NCI-H82 treated with DMSO at 0.1 percent for 48 hours (cell line): Measurements from ENCODE around the gene SIRPB2.
"Not testable (repeated sequence)": the region's sequence is repeated elsewhere in the genome, so short reads cannot be mapped to it uniquely, and the experiment has no call there.

ENCODE experiments used
- DNase-seq: peaks from one replicate; lab custom pipeline; 2025; ENCODE audit not compliant: unreplicated experiment; lab: John Stamatoyannopoulos, UW

The SIRPB2 gene

DNA sequence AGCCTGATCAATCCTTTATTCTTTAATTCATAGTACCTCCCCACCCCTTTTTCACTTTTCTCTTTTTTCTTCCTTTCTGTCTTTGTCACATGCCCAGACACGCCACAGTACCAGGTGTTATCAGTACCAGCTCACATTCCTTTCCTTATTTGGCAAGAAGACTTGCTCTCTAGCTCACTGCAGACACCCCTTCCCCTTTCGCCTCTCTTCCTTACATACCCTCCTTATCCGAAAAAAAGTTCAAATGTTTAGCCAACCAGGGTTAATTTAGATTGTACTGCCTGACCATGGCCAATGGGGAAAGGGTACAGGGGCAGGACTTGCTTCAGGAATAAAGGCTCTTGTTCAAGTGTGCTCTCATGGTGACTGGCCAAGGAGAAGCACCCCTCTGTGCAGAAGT is 9.3 kb upstream of the SIRPB2 start:
- DNase-seq = no peak

DNA sequence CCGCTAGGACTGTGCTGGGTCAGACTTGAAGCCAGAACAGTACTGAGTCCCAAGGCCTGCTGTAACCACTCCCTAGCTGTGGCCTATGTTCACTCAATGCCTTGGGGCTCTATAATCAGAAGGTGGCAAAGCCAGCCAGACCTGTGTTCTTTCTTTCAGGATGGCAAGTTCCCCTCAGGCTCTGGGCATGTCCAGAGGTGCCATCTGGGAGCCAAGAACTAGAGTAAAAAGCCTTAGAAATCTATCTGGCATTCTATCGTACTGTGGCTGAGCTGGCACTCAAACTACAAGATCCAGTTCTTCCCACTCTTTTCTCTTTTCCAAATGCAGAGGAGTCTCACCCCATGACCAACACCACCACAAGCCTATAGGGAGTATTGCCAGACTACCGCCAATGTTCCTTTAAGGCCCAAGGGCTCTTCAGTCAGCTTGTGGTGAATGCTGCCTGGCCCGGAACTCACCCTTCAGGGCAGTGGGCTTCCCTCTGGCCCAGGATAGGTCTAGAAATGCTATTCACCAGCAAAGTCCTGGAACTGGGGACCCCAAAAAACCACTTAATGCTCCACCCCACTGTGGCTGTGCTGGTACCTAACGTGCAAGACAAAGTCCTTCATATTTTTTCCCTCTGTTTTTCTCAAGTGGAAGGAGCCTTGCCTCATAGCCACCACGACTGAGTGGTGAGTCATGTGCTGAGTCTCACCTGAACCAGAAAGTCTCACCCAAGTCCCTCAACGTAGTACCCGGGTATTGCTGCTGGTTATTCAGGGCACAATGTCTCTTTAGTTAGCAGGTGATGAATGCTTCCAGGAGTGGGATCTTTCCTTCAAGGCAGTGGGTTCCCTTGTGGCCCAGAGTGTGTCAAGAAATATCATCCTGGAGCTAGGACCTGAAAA is 8.6 kb upstream of the SIRPB2 start:
- no peak for DNase-seq

DNA sequence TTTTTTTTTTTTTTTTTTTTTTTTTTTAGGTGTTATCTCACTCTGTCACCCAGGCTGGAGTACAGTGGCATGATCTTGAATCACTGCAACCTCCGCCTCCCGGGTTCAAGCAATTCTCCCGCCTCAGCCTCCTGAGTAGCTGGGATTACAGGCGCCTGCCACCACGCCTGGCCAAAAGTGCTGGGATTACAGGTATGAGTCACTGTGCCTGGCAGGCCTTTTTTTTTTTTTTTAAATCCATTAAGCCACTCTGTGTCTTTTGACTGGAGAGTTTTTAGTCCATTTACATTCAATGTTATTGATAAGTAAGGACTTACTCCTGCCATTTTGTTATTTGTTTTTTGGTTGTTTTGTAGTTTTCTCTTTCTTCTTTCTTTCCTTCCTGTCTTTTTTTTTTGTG is 6.2 kb upstream of the SIRPB2 start:
- DNase-seq = not testable (repeated sequence)

DNA sequence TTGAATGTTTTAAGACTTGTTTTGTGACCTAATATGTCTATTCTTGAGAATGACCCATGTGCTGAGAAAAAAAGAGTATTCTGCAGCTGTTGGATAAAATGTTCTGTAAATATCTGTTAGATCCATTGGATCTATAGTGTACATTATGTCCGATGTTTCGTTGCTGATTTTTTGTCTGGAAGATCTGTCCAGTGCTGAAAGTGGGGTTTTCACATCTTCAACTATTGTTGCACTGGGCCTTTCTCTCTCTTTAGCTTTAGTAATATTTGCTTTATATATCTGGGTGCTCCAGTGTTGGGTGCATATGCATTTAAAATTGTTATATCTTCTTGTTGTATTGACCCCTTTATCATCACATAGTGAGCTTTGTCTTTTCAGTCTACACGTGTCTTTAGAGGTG is 5.7 kb upstream of the SIRPB2 start:
- no peak for DNase-seq

DNA sequence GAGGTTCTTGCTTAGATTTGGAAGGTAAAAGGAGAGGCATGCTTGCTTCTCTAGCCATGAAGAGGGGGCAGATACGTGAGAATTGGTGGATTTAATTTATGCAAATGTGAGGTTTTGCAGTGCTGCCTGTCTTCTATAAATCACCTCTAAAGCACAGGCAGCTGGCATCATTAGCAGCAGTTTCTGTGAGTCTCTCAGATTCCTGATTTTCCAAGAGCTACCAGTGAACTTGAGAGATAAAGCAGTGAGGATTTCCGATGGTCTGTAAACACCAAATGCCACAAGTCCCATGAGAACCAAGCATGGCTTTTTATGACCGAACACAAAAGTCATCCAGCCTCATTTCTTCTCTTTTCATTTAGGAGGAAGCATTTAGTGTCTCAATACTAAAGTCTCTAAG is 3.2 kb upstream of the SIRPB2 start:
- DNase-seq = no peak

DNA sequence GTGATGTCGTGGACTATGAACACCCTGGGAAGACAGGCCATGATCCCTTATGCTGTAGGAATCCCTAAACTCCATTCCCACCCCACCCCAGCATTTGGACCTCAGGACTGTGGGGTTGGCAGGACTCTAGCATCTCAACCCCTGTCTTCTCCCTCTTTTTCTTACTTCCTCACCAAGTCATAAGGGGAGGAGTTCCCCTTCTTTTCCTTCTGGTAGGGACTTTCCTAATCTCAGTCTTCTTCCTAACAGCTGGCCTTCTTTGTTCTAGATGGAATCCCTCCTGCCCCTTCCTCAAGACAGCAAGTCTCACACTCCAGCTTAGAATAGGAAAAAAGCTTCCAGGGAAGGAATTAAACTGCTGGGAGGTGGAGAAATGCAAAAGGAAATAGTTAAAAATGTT is 2.3 kb upstream of the SIRPB2 start:
- DNase-seq = no peak

DNA sequence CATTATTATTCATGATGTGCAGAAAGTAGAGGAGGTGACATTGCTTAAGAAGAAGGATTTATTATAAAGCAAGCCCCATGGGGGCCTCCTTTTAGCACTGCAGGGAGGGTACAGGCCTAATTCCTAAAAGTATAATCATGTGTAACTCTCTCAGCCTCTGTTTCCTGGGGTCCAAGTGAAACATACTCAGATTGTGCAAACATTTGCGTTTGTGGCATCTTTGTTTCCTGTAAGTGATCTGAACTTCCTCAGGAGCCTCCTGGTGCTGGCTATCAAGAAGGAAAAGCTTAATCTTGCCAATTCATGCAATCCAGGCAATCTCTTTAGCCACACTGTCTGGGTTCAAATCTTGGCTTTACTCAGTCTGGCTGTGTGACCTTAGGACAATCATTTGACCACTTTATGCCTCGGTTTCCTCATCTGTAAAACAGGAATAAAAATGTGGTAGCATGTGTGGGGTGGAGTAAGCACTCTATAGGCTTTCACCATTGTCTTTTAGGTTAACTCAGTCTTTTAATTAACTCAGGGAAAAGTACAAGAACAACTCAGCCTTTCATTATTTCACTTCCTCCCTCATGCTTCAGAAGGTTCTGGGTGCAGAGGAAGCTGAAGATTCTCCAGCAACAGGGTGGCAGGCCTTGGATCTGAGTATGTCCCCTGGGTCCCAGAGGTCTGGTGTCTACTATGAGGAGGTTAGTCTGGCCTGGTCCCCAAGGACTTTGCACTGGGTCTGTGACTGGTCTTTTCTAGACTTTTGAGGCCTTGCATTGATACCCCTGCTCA is 831 bp upstream of the SIRPB2 start:
- DNase-seq = no peak

DNA sequence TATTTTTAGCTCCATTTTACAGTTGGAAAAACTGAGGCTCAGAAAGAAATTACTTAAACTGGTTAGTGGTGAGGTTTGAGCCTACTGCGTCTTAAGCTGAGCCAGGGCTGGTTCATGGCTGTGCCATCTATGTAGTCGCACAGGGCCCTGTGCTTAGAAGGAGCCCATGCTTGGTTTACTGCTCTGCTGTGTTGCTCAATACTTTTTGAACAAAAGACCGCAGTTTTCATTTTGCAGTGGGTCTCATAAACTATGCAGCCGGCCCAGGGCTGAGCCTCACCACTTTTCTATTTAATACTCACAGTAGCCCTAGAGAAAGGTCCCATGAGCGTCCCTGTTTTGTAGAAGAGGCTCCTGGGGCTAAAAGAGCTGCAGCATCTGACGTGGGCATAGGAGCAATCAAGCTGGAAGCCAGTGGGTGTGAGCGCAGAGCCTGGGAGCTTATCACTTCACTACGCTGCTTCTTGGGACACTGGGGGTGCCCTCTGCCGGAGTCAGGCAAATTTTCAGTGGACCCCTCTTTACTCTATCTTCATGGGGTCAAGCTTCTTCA is 501 bp downstream of the SIRPB2 start:
- no peak for DNase-seq

DNA sequence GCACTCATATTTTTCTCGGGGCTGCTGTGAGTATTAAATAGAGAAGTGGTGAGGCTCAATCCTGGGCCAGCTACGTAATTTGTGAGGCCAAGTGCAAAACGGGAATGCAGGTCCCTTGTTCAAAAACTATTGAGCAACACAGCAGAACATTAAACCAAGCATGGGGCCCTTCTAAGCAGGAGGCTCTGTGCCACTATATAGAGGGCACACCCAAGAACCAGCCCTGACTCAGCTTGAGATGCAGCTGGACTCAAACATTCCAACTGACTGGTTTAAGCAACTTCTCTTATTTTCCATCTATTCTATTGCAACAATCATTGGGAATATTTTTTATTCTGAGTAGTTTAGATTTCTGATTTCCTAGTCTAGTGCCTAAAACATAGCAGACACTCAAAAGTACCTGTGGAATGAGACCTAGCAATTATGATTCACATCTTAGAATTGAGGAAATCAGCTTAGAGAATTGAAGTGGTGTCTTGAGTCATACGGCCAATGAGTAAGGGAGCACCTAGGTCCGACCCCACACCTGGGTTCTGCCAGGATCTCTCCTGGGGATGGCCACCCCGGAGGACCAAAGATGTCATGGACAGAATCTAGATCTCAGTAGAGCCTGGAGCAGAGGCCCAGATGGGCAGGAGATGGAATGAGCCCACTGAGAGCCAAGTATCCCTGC is 1.3 kb downstream of the SIRPB2 start:
- no peak for DNase-seq

DNA sequence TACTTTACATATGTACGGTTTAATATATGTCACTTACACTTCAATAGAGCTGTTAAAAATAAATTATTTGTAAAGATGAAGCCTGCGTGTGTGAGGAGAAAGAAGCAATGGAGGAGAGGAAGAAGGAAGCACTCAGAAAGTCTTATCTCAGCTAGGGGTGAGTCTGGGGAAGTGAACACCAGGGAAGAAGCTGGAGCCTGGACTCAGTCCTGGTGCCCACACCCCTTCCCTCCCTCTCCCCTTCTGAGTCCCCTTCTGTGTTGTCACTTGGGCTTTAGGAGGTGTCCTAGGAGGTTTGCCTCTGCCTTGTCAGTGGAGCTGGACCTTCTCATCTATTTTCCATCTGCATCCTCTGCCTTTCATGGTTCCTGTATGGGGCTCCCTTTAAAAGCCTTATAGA is 1.9 kb downstream of the SIRPB2 start:
- DNase-seq = no peak

DNA sequence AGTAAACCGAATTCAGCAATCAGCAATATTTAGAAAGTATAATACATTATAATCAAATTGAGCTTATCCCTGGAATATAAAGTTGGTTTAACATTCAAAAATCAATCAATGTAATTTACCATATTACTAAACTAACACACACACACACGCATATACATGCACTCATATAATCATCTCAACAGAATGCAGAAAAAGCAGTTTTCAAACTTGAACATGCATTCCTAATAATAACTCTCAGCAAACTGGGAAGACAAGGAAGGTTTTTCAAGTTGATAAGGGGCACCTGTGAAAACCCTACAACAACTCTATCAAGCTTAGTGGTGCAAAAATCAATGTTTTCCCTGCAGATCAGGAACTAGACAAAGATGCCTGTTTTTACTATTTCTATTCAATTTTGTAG is 4.7 kb downstream of the SIRPB2 start:
- DNase-seq = no peak

DNA sequence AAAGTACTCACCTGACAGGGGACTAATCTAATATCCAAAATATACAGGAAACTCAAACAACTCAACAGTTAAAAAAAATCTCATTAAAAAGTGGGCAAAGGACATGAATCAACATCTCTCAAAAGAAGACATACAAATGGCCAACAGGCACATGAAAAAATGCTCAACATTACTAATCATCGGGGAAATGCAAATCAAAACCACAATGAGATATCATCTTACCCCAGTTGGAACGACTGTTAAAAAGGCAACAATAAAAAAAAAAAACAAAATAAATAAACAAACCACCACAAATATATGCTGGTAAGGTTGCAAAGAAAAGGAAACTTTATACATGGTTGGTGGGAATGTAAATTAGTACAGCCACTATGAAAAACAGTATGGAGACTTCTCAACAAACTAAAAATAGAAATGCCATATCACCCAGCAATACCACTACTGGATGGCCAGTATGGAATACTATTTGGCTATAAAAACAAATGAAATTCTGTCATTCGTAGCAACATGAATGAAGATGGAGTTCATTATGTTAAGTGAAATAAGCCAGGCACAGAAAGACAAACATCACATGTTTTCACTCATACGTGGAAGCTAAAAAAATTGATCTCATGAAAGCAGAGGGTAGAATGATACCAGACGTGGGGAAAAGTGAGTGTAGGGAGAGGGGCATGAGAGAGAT is 6.6 kb downstream of the SIRPB2 start:
- DNase-seq = no peak

DNA sequence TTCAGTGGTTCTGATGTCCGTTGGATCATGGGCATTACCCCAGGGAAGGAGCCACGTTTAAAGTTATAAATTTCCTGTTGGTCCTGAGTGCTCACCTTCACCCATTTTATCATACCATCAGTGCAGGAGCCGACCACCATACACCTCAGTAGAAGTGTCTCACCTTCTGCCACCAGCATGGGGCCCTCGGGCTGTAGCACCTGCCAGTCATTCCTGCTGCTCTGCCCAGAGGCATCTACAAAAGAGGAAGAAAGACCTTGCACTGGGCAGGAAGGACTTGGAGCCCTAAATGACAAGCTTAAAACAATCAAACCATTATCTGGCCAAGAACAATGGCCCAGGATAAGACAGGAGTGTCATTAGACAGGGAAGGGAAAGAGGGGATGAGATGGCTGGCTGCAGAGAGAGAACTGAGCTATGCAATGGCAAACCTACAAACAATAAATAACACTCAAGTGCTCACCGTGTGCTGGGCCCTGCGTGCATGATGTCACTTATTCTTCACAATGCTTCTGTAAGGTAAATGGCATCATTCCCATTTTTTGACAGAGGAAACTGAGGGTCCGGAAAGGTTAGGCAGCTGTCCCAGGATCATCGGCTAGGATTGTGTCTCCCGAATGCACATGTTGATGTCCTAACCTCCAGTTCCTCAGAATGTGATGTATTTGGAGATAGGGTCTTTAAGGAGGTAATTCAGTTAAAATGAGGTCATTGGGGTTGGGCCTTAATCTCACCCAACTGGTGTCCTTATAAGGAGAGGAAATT is 11.2 kb downstream of the SIRPB2 start:
- no peak for DNase-seq

DNA sequence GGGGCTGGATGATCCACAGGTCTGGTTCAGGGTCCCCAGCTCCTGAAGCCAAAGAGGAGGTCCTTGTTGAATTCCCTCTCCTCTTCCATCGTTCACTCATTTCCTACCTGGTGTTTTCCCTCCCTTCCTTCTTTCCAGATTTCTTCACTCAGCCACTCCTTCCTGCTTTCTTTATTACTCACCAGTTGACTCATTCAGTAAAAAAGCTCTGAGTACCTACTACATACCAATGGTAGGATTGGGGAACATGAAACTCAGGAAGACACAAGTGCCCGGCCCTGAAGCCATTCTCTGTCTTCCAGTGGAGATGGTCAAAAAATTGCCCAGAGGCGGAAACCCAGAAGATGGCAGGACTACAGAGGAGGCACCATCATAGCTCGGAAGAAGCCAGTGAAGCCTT is 12.7 kb downstream of the SIRPB2 start:
- no peak for DNase-seq

DNA sequence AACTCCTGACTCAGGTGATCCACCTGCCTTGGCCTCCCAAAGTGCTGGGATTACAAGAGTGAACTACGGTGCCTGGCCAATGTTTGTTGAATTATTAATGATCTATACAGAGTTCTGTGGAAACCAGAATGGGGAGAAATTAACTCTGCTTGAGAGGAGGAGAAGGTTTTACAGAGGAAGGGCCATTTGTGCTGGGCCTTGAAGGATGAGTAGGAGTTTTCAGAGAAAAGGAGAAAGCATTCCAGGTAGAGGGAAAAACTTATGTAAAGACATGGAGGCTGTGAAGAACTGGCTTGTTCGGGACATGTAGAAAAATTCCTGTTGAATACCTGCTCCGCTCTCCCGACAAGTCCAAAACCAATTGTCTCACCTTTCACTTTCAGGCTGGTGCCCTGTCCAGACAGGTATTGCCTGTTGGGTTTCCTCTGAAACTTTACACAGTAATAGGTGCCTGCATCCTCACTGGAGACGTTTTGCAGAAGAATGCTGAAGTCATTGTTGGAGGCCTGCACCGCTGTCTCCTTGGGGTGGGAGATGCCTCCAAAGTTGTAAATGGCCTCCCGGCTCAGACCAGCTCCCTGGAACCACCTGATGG is 13.2 kb downstream of the SIRPB2 start:
- no peak for DNase-seq

DNA sequence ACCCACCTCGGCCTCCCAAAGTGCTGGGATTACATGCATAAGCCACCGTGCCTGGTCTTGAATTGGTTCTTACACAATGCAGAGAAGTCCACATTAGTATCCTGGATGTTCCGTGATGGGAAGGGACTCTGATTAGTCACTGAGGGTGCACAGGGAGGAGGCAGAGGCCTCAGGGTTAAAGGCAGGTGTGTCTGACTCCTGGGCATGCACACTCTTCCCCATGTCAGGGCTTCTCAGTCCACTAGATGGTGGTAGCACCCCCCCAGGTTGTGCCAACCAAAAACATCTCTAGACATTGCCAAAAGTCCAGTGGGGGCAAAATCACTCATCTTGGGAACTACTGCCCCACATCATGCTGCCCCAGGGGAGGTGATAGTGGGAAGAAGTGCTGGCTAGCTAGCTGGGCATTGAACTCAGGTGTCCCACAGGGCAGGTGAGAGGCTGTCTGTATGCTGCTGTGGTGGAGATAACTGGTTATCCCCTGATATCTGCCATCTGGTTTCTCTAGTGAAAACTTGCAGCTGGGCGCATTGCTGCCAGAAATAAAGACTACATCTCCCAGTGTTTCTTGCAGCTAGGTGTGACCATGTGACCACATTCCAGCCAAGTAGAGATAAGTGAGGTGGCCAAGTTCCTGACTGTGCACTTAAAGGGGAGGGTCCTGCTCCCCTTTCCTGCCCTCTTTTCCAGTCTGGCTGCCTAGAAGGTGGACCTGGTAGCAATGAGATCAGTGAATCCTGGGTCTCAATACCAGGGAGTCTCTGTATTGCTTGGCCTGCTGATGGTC is 16.2 kb downstream of the SIRPB2 start:
- DNase-seq = no peak

DNA sequence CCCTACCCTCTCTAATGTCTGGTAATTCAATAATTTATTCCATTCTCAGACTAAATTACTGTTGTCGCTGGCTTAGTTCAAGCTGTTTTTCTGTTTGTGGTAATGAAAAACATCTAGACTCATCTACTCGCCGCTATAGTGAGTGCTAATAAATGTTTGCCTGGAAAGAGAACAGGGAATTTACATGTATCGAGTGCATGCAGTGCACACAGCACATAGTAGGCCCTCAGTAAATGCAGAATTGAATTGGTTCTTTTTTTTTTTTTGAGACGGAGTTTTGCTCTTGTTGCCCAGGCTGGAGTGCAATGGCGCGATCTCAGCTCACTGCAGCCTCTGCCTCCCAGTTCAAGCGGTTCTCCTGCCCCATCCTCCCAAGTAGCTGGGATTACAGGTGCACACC is 16.9 kb downstream of the SIRPB2 start:
- DNase-seq = no peak

DNA sequence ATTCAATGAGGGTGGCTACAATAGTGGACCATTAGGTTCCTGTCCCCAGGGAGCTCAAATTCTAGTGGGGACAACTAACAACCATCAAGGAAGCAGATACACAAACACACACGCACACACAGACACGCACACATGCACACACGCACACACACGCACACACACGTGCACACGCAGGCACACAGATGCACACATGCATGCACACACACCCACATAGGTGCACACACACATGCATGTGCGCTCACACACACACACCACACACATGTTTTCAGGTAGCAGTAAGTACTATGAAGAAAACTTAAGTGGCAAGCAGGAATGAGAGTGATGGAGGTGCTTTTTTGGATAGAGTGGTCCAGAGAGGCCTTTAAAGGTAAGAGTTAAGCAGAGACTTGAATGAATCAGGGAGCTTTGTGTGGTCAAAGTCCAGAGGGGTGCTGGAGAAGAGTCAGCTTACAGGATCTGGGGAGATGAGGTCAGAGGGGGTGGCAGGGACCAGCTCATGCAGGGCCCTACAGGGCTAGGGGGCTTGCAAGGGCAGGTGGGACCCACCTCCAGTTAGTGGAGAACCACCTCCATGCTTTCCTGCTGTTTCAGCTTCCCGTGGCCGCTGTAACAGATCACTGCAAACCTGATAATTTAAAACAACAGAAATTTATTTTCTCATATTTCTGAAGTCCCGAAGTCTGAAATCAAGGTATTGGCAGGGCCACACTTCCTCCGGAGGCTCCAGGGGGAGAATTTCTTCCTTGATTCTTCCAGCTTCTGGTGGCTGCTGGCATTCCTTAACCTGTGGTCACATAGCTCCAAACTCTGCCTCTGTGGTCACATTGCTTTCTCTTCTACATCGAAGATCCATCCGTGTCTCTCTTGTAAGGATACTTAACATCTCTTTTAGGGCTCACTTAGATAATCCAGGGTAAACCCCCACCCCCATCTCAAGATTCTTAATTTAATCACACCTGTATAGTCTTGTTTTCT is 17.7 kb downstream of the SIRPB2 start:
- no peak for DNase-seq
